ENCODE results near the gene HTD2.
"Not testable (repeated sequence)": the region's sequence is repeated elsewhere in the genome, so short reads cannot be mapped to it uniquely, and the experiment has no call there.

Gene HTD2

DNA sequence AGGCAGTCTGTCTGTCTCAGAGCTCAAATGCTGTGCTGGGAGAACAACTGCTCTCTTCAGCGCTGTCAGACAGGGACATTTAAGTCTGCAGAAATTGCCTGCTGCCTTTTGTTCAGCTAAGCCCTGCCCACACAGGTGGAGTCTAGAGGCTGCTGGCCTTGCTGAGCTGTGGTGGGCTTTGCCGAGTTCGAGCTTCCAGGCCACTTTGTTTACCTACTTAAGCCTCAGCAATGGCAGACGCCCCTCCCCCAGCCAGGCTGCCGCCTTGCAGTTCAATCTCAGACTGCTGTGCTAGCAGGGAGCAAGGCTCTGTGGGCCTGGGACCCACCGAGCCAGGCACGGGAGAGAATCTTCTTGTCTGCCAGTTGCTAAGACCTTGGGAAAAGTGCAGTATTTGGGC is 25.3 kb upstream of the HTD2 start:
- no peaks in the 10 kb centered on the region for H3K79me2 ChIP-seq (ENCODE audit: low read length)
- H3K4me2 ChIP-seq (ENCODE audit: low read length) = no peak overlapping the region
- H3K4me1 ChIP-seq (ENCODE audit: low read length) = no peaks in the 10 kb centered on the region
- no peaks in the 10 kb centered on the region for H3K27me3 ChIP-seq (ENCODE audit: low read depth, low read length)
- no peak overlapping the region for H3K9ac ChIP-seq (ENCODE audit: low read length)
- TF ChIP-seq CTCF (IDR thresholded peaks at IDR 0.05; ENCODE audit: low read depth, low read length) (no peak), EZH2phosphoT487 (IDR thresholded peaks at IDR 0.05; ENCODE audit: low read depth) (no peak)
- H4K20me1 ChIP-seq (ENCODE audit: insufficient read depth, low read length) = no peaks in the 10 kb centered on the region
- H3K9me3 ChIP-seq (ENCODE audit: insufficient read depth, low read length) = no peaks in the 10 kb centered on the region
- no peak overlapping the region for H2AFZ ChIP-seq (ENCODE audit: low read depth, low read length)
- no peak overlapping the region for H3K27ac ChIP-seq (ENCODE audit: low read length)
- H3K4me3 ChIP-seq (ENCODE audit: low read length) = no peak overlapping the region
- peaks cover 14% of the 10 kb centered on the region for H3K36me3 ChIP-seq (replicated peaks; ENCODE audit: low read depth, low read length)

DNA sequence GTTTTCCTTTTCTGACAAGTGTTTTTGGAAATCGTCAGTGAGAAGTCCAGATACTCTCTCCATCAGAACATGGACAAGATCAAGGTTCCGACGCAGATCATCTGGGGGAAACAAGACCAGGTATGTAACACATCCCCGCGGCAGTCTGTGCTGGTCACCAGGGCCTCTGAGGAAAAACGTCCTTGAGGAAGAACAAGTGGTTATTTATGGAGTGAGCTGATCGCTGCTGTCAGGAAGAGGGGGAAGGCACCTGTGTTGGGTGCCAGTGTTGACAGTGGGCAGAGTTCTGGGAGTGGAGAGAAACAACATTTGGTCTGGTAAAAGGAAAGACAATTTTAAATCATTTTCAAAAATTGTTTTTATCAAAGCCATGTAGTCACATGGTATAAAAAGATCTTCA is 21.0 kb upstream of the HTD2 start:
- no peaks in the 10 kb centered on the region for H4K20me1 ChIP-seq (ENCODE audit: insufficient read depth, low read length)
- no peak overlapping the region for H3K4me2 ChIP-seq (ENCODE audit: low read length)
- no peaks in the 10 kb centered on the region for H3K27me3 ChIP-seq (ENCODE audit: low read depth, low read length)
- no peak for TF ChIP-seq EZH2phosphoT487 (IDR thresholded peaks at IDR 0.05; ENCODE audit: low read depth)
- TF ChIP-seq CTCF (IDR thresholded peaks at IDR 0.05; ENCODE audit: low read depth, low read length) = no peak
- H3K9ac ChIP-seq (ENCODE audit: low read length) = no peak overlapping the region
- H3K79me2 ChIP-seq (ENCODE audit: low read length) = no peaks in the 10 kb centered on the region
- no peak overlapping the region for H2AFZ ChIP-seq (ENCODE audit: low read depth, low read length)
- H3K9me3 ChIP-seq (ENCODE audit: insufficient read depth, low read length) = no peaks in the 10 kb centered on the region
- no peak overlapping the region for H3K27ac ChIP-seq (ENCODE audit: low read length)
- H3K4me1 ChIP-seq (ENCODE audit: low read length) = no peaks in the 10 kb centered on the region
- H3K4me3 ChIP-seq (ENCODE audit: low read length) = no peak overlapping the region
- peaks cover 29% of the 10 kb centered on the region for H3K36me3 ChIP-seq (replicated peaks; ENCODE audit: low read depth, low read length)

DNA sequence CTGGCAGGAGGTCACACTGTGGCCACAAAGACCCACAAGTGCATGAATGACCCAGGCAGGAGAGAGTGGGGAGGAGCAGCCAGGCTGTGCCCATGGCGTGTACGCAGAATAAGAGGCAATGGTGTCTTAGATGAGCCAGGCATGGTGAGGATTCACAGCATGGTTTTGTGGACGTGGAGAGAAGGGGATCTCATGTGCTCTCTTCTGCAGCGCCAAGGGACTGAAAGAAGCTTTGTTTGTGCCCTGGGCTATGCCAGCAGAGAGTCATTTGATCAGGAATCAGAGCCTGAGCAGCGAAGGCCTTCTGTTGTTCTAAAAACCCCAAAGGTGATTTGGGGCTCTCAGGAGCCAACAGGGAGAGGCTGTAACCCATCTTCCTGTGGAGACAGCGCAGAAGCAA is 19.0 kb upstream of the HTD2 start:
- Histone ChIP-seq H3K27ac (ENCODE audit: low read length) (no peak overlapping the region), H3K9ac (ENCODE audit: low read length) (no peak overlapping the region), H3K36me3 (replicated peaks; ENCODE audit: low read depth, low read length) (peaks cover 33% of the 10 kb centered on the region), H3K79me2 (ENCODE audit: low read length) (no peaks in the 10 kb centered on the region), H3K4me3 (ENCODE audit: low read length) (no peak overlapping the region), H2AFZ (ENCODE audit: low read depth, low read length) (no peak overlapping the region), H3K4me2 (ENCODE audit: low read length) (no peak overlapping the region), H3K9me3 (ENCODE audit: insufficient read depth, low read length) (no peaks in the 10 kb centered on the region), H4K20me1 (ENCODE audit: insufficient read depth, low read length) (no peaks in the 10 kb centered on the region), H3K27me3 (ENCODE audit: low read depth, low read length) (no peaks in the 10 kb centered on the region), H3K4me1 (ENCODE audit: low read length) (no peaks in the 10 kb centered on the region)
- TF ChIP-seq CTCF (IDR thresholded peaks at IDR 0.05; ENCODE audit: low read depth, low read length) (no peak), EZH2phosphoT487 (IDR thresholded peaks at IDR 0.05; ENCODE audit: low read depth) (no peak)

DNA sequence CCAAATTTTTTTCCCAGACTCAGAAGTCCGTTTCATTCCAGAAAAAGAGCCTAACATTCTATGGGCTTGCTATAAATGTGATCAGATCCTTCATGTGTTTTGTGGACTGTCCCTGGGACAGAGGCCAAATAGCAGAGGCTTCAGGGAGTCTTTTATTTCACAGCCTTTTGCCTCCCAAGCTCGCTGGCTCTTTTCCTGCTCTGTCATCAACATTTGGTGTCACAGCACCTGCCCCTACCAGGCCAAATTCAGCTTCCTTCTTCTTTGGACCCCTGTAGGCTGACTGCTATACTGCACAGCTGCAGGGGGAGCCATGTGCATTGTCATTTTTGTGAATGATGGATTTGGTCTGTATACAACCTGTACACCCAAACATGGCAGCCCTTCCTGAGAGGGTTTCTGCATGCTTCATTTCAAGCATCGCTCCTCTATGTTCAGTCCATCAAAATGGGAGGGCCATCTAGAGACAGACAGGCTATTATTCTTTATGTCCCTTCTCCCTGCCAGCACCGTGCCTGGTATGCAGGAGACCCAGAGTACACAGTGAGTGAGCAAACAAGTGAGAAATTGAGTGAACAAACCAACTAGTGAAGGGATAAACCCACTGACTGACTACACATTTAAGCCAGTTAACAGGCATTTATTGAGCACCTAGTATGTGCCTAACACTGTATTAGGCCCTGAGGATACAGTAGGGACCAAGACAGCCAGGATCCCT is 18.1 kb upstream of the HTD2 start:
- Histone ChIP-seq H3K36me3 (replicated peaks; ENCODE audit: low read depth, low read length) (peaks cover 33% of the 10 kb centered on the region), H3K9ac (ENCODE audit: low read length) (no peak overlapping the region), H3K79me2 (ENCODE audit: low read length) (no peaks in the 10 kb centered on the region), H2AFZ (ENCODE audit: low read depth, low read length) (no peak overlapping the region), H3K4me1 (ENCODE audit: low read length) (no peaks in the 10 kb centered on the region), H3K27me3 (ENCODE audit: low read depth, low read length) (no peaks in the 10 kb centered on the region), H4K20me1 (ENCODE audit: insufficient read depth, low read length) (no peaks in the 10 kb centered on the region), H3K4me3 (ENCODE audit: low read length) (no peak overlapping the region), H3K4me2 (ENCODE audit: low read length) (no peak overlapping the region), H3K9me3 (ENCODE audit: insufficient read depth, low read length) (no peaks in the 10 kb centered on the region), H3K27ac (ENCODE audit: low read length) (no peak overlapping the region)
- no peak for TF ChIP-seq EZH2phosphoT487 (IDR thresholded peaks at IDR 0.05; ENCODE audit: low read depth)
- no peak for TF ChIP-seq CTCF (IDR thresholded peaks at IDR 0.05; ENCODE audit: low read depth, low read length)

- H3K4me3 ChIP-seq (ENCODE audit: low read length); H3K4me1 ChIP-seq (ENCODE audit: low read length); H3K27me3 ChIP-seq (ENCODE audit: low read depth, low read length); H4K20me1 ChIP-seq (ENCODE audit: insufficient read depth, low read length); H3K9ac ChIP-seq (ENCODE audit: low read length); H3K79me2 ChIP-seq (ENCODE audit: low read length); H3K9me3 ChIP-seq (ENCODE audit: insufficient read depth, low read length); H2AFZ ChIP-seq (ENCODE audit: low read depth, low read length); H3K27ac ChIP-seq (ENCODE audit: low read length); H3K4me2 ChIP-seq (ENCODE audit: low read length): not testable (repeated sequence)
- H3K36me3 ChIP-seq (replicated peaks; ENCODE audit: low read depth, low read length) = peaks cover 38% of the 10 kb centered on the region
Observed at GRCh38 chr3:58288964-58289613, 17.2 kb upstream of the HTD2 start.

DNA sequence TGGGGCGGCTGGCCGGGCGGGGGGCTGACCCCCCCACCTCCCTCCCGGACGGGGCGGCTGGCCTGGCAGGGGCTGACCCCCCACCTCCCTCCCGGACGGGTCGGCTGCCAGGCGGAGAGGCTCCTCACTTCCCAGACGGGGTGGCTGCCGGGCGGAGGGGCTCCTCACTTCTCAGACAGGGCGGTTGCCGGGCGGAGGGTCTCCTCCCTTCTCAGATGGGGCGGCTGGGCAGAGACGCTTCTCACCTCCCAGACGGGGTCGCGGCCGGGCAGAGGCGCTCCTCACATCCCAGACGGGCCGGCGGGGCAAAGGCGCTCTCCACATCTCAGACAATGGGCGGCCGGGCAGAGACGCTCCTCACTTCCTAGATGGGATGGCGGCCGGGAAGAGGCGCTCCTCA is 15.9 kb upstream of the HTD2 start:
- peaks cover 39% of the 10 kb centered on the region for H3K36me3 ChIP-seq (replicated peaks; ENCODE audit: low read depth, low read length)
- not testable (repeated sequence) for H3K27me3 ChIP-seq (ENCODE audit: low read depth, low read length); H4K20me1 ChIP-seq (ENCODE audit: insufficient read depth, low read length)

More for the DNA sequence above, 15.9 kb upstream of the HTD2 start:
- H3K27ac ChIP-seq (ENCODE audit: low read length); H2AFZ ChIP-seq (ENCODE audit: low read depth, low read length); H3K9ac ChIP-seq (ENCODE audit: low read length); H3K4me1 ChIP-seq (ENCODE audit: low read length); H3K4me2 ChIP-seq (ENCODE audit: low read length); H3K4me3 ChIP-seq (ENCODE audit: low read length); H3K9me3 ChIP-seq (ENCODE audit: insufficient read depth, low read length); H3K79me2 ChIP-seq (ENCODE audit: low read length): not testable (repeated sequence)
